ENCODE measurements around the gene CREB3L2.
"Not testable (repeated sequence)": the region's sequence is repeated elsewhere in the genome, so short reads cannot be mapped to it uniquely, and the experiment has no call there.

Gene CREB3L2

DNA sequence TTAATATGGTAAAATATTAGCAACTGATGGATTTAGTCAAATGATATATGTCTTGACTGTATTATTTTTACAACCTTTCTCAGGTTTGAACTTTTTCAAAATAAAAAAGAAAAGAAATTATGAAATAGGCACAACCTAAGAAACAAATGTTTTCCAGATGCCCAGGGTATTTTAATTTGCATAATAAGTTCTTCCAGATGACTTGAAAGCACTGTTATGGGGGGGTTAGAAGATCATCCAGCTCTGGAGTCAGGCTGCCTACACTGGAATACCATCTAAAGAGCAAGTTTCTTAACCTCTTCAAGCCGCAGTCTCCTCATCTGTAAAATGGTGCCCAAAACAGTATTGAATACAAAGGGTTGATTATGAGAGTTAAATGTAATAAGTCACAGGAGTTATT lies 32.1 kb downstream of the CREB3L2 start:
- H3K4me3 ChIP-seq (ENCODE audit: low read depth, low read length): no peak overlapping the region
- 0 out of 2 replicates have a peak, but pooled peaks cover 4% of the 10 kb centered on the region for H3K36me3 ChIP-seq (ENCODE audit: control insufficient read depth, insufficient read depth, low read length)
- H3K27me3 ChIP-seq (ENCODE audit: control insufficient read depth, insufficient read depth, low read length): no peaks in the 10 kb centered on the region
- no peak overlapping the region for H3K27ac ChIP-seq (ENCODE audit: low read depth, low read length)
- no peak overlapping the region for H3K9ac ChIP-seq (ENCODE audit: low read depth, low read length)
- no peaks in the 10 kb centered on the region for H3K9me3 ChIP-seq (ENCODE audit: control insufficient read depth, insufficient read depth, low read length)
- H3K4me1 ChIP-seq (ENCODE audit: control insufficient read depth, insufficient read depth, low read length): peaks cover 19% of the 10 kb centered on the region; the same call in 1 of the 2 replicates

DNA sequence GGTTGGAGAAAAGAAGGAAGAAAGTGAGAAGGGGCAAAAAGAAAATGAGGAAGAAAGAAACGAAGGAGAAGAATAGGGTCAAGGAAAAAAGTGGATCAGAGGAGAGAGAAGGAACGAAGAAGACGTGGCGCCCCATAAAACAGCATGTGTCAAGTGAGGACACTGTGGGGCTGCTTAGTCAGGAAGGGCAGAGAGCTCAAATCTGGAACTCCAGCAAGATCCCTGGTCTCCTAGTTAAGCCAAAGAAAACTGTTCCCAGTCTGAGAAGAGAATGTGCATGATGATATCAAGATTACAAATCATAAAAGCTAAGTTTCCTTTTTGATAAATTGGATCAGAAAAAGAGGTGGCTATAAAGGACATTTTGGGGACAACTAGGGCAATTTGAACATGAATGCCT lies 33.0 kb downstream of the CREB3L2 start:
- Histone ChIP-seq H3K4me1 (ENCODE audit: control insufficient read depth, insufficient read depth, low read length) (peaks cover 19% of the 10 kb centered on the region; the same call in 1 of the 2 replicates), H3K27me3 (ENCODE audit: control insufficient read depth, insufficient read depth, low read length) (no peaks in the 10 kb centered on the region), H3K27ac (ENCODE audit: low read depth, low read length) (no peak overlapping the region), H3K4me3 (ENCODE audit: low read depth, low read length) (no peak overlapping the region), H3K9me3 (ENCODE audit: control insufficient read depth, insufficient read depth, low read length) (no peaks in the 10 kb centered on the region), H3K9ac (ENCODE audit: low read depth, low read length) (no peak overlapping the region), H3K36me3 (ENCODE audit: control insufficient read depth, insufficient read depth, low read length) (0 out of 2 replicates have a peak, but pooled peaks cover 4% of the 10 kb centered on the region)

DNA sequence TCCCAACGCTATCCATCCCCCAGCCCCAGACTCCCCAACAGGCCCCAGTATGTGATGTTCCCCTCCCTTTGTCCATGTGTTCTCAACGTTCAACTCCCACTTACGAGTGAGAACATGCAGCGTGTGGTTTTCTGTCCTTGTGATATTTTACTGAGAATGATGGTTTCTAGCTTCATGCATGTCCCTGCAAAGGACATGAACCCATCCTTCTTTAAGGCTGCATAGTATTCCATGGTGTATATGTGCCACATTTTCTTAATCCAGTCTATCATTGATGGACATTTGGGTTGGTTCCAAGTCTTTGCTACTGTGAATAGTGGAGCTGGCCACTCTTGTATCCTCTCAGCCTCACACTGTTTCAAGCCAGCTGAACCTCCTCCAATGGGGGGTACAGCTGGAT lies 33.5 kb downstream of the CREB3L2 start:
- H3K9me3 ChIP-seq (ENCODE audit: control insufficient read depth, insufficient read depth, low read length); H3K4me3 ChIP-seq (ENCODE audit: low read depth, low read length); H3K27me3 ChIP-seq (ENCODE audit: control insufficient read depth, insufficient read depth, low read length); H3K27ac ChIP-seq (ENCODE audit: low read depth, low read length); H3K9ac ChIP-seq (ENCODE audit: low read depth, low read length); H3K36me3 ChIP-seq (ENCODE audit: control insufficient read depth, insufficient read depth, low read length): not testable (repeated sequence)
- peaks cover 14% of the 10 kb centered on the region; the same call in 1 of the 2 replicates for H3K4me1 ChIP-seq (ENCODE audit: control insufficient read depth, insufficient read depth, low read length)

DNA sequence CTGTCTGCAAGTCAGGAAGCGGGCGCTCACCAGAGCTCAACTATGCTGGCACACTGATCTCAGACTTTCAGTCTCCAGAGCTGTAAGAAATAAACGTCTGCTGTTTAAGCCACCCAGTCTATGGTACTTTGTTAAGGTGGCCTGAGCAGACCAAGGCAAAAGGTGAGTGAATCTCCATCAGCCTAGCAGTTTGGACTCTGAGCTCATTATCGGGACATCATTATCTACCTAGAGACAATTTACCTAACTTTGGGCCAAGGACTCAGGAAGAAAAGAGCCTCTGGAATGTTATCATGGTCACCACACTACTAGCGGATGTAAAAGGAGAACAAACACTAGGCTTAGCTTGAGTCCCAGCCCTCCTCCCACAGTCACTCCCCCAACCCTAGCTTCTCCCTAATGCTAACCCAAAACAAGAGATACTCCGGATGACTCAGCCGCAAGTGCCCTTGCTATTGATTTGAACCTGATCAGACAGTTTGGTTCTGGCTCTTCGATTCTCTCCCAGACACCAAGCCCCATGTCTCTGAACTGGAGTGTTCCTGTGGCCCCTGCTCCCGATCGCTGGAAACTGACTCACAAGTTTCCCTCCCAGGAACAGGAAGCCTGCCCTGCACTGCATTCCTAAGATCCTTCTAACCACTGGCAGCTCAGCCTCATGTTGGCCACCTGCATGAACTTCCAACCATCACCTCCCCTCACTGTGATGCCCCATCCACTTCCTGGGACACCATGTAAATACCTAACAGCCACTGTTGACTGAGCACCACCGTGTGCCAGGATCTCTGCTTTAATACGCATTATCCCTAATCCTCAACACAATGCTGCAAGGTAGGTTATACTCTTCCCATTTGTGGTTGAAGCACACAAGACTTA lies 34.5 kb downstream of the CREB3L2 start:
- H3K9ac ChIP-seq (ENCODE audit: low read depth, low read length): no peak overlapping the region

DNA sequence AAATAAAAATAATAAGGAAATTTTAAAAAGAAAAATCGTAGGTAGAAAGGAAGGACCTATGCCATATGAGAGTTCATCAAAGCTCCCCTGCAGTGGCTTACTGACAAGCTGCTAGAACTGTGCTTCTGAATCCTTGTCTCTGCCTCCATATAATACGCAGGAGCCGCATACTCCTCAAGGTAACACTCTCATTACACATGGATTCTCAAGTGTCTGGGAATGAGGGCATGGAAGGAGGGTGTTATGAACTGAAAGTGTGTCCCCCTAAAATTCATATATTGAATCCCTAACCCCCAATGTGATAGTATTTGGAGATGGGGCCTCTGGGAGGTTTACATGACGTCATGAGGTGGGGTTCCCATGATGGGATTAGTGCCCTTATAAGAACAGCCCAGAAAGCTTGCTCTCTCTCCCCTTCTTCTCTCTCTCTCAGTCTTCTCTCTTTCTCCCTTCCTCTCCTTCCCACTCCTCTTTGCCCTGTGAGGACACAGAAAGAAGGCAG lies 35.2 kb downstream of the CREB3L2 start:
- Histone ChIP-seq H3K36me3 (ENCODE audit: control insufficient read depth, insufficient read depth, low read length) (0 out of 2 replicates have a peak, but pooled peaks cover 3% of the 10 kb centered on the region), H3K9ac (ENCODE audit: low read depth, low read length) (no peak overlapping the region), H3K27ac (ENCODE audit: low read depth, low read length) (peak overlapping the region; percentile 72), H3K27me3 (ENCODE audit: control insufficient read depth, insufficient read depth, low read length) (no peaks in the 10 kb centered on the region), H3K4me1 (ENCODE audit: control insufficient read depth, insufficient read depth, low read length) (peaks cover 14% of the 10 kb centered on the region; the same call in 1 of the 2 replicates), H3K4me3 (ENCODE audit: low read depth, low read length) (no peak overlapping the region), H3K9me3 (ENCODE audit: control insufficient read depth, insufficient read depth, low read length) (no peaks in the 10 kb centered on the region)

More for the DNA sequence above, 34.5 kb downstream of the CREB3L2 start:
- Histone ChIP-seq H3K4me1 (ENCODE audit: control insufficient read depth, insufficient read depth, low read length) (peaks cover 14% of the 10 kb centered on the region; the same call in 1 of the 2 replicates), H3K27me3 (ENCODE audit: control insufficient read depth, insufficient read depth, low read length) (no peaks in the 10 kb centered on the region), H3K27ac (ENCODE audit: low read depth, low read length) (peak overlapping the region; percentile 72), H3K9me3 (ENCODE audit: control insufficient read depth, insufficient read depth, low read length) (no peaks in the 10 kb centered on the region), H3K4me3 (ENCODE audit: low read depth, low read length) (no peak overlapping the region), H3K36me3 (ENCODE audit: control insufficient read depth, insufficient read depth, low read length) (0 out of 2 replicates have a peak, but pooled peaks cover 2% of the 10 kb centered on the region)

DNA sequence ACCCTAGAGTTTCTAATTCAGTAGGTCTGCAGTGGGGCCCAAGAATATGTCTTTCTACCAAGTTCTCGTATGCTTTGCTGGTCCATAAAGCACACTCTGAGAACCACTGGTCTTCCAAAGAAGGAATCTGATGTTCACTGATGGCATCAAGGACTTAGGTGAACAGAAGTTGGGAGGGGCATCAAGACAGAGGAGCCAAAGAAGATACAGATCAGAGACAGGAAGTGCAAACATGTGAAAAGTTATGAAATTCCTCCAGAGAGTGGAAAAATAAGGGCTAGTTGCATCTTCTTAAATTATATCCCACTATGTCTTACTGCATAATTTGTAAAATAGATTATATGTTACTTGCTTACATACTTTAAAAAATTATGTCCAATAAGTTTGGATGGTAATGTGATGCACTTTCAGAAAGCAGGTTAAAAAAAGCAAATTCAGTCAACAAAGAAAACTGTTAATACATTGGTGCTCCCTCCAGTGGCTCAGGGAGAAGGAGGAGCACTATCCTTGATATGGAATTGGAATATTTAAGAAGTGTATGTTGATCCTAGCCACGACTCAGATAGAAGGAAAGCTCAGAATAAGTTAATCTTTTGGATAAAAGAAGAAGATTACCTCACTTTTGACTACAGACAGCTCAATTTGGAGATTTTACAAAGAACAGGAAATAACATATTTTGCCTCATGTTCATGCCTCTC lies 35.8 kb downstream of the CREB3L2 start:
- Histone ChIP-seq H3K9ac (ENCODE audit: low read depth, low read length) (no peak overlapping the region), H3K9me3 (ENCODE audit: control insufficient read depth, insufficient read depth, low read length) (no peaks in the 10 kb centered on the region), H3K4me1 (ENCODE audit: control insufficient read depth, insufficient read depth, low read length) (peaks cover 14% of the 10 kb centered on the region; the same call in 1 of the 2 replicates), H3K27me3 (ENCODE audit: control insufficient read depth, insufficient read depth, low read length) (no peaks in the 10 kb centered on the region), H3K4me3 (ENCODE audit: low read depth, low read length) (no peak overlapping the region), H3K27ac (ENCODE audit: low read depth, low read length) (peak overlapping the region; percentile 72), H3K36me3 (ENCODE audit: control insufficient read depth, insufficient read depth, low read length) (0 out of 2 replicates have a peak, but pooled peaks cover 3% of the 10 kb centered on the region)

DNA sequence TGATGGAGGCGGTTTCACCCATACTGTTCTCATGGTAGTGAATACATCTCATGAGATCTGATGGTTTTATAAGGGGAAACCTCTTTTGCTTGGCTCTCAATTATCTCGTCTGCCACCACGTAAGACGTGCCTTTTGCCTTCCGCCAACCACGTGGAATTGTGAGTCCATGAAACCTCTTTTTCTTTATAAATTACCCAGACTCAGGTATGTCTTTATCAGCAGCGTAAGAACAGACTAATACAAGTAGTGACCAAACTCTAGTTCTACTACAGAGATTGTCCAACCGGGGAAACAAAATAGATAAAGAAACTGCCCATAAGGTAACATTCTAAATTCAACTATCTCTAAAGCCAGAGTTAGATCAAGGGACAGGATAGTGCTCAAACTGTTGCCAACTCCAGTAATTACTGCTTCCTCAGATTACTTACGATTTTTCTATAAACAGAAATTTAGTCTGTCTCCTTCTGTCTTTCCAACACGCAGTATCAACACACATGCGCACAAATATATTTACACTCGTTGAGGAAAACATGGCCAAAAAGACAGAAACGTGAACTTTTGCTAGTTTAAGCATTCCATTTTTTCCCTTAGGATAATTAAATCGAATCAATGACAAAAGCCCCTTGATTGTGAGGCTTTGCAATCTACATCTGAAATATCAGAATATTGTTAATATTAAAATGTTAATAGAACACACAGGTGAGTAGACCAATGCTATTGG lies 36.9 kb downstream of the CREB3L2 start:
- Histone ChIP-seq H3K36me3 (ENCODE audit: control insufficient read depth, insufficient read depth, low read length) (0 out of 2 replicates have a peak, but pooled peaks cover 3% of the 10 kb centered on the region), H3K4me3 (ENCODE audit: low read depth, low read length) (no peak overlapping the region), H3K9ac (ENCODE audit: low read depth, low read length) (no peak overlapping the region), H3K27ac (ENCODE audit: low read depth, low read length) (no peak overlapping the region), H3K27me3 (ENCODE audit: control insufficient read depth, insufficient read depth, low read length) (no peaks in the 10 kb centered on the region), H3K4me1 (ENCODE audit: control insufficient read depth, insufficient read depth, low read length) (peaks cover 14% of the 10 kb centered on the region; the same call in 1 of the 2 replicates), H3K9me3 (ENCODE audit: control insufficient read depth, insufficient read depth, low read length) (no peaks in the 10 kb centered on the region)

DNA sequence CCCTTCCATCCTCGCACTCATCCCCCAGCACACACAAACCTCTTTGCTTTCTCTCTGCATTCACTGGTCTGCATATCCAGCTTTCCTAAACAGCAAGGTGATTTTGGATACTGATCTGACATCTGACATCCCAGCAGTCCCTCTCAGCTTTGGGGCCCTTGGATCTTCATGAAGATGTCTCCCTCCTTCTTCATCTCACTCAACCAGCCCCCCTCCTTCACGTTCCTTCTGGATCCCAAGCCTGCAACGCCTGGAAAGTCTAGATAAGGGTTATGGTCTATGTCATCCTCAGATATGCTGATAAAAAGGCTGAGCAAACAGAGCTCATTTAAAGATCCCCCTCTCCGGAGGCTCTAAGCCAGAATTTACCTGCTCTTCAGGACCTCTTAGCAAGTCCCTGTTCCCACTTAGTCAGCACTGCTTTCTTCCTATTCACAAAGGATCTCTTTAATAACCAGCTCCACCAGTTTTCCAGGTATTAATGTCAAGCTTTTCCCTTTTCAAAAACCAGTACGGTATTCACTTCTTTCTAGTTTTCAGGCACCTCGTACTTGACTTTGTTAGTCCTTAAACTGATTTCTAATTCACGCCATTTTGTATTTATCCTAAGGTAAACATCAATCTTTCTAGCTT lies 38.9 kb downstream of the CREB3L2 start:
- no peak overlapping the region for H3K27ac ChIP-seq (ENCODE audit: low read depth, low read length)
- no peak overlapping the region for H3K4me3 ChIP-seq (ENCODE audit: low read depth, low read length)
- H3K27me3 ChIP-seq (ENCODE audit: control insufficient read depth, insufficient read depth, low read length): no peaks in the 10 kb centered on the region
- H3K9me3 ChIP-seq (ENCODE audit: control insufficient read depth, insufficient read depth, low read length): no peaks in the 10 kb centered on the region
- H3K9ac ChIP-seq (ENCODE audit: low read depth, low read length): no peak overlapping the region
- H3K4me1 ChIP-seq (ENCODE audit: control insufficient read depth, insufficient read depth, low read length): peaks cover 19% of the 10 kb centered on the region; the same call in 1 of the 2 replicates
- H3K36me3 ChIP-seq (ENCODE audit: control insufficient read depth, insufficient read depth, low read length): 0 out of 2 replicates have a peak, but pooled peaks cover 3% of the 10 kb centered on the region

DNA sequence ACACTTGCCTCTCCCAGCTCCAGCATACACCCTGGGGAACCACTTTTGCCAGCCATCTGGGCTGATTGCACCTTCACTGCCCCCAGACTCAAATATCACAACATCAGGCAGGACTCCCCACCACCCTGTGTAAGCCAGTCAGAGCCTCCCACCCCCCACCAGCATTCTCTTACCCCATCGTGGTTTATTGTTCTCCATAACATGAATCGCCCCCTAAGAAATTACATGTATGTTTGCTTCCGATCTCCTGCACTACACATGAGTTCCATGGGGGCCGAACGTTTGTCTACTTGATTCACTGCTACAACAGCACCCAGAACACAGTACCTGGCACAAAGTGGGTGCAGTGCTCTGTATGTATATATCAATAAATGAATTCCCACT lies 39.4 kb downstream of the CREB3L2 start:
- no peaks in the 10 kb centered on the region for H3K27me3 ChIP-seq (ENCODE audit: control insufficient read depth, insufficient read depth, low read length)
- no peak overlapping the region for H3K27ac ChIP-seq (ENCODE audit: low read depth, low read length)
- 0 out of 2 replicates have a peak, but pooled peaks cover 3% of the 10 kb centered on the region for H3K36me3 ChIP-seq (ENCODE audit: control insufficient read depth, insufficient read depth, low read length)
- H3K9ac ChIP-seq (ENCODE audit: low read depth, low read length): no peak overlapping the region
- no peak overlapping the region for H3K4me3 ChIP-seq (ENCODE audit: low read depth, low read length)
- no peaks in the 10 kb centered on the region for H3K9me3 ChIP-seq (ENCODE audit: control insufficient read depth, insufficient read depth, low read length)
- H3K4me1 ChIP-seq (ENCODE audit: control insufficient read depth, insufficient read depth, low read length): peaks cover 19% of the 10 kb centered on the region; the same call in 1 of the 2 replicates

Data from HUES48 (cell line).